HG02943 (cell line): ENCODE results near the gene DDB1.

Source experiments
- ATAC-seq: cut with Tn5 transposase; IDR thresholded peaks from one replicate; pipeline ENCODE4 v1.9.1; 2021; ENCODE audit warnings: mild to moderate bottlenecking, low read depth, moderate library complexity; ENCODE audit not compliant: unreplicated experiment

DDB1 gene

DNA sequence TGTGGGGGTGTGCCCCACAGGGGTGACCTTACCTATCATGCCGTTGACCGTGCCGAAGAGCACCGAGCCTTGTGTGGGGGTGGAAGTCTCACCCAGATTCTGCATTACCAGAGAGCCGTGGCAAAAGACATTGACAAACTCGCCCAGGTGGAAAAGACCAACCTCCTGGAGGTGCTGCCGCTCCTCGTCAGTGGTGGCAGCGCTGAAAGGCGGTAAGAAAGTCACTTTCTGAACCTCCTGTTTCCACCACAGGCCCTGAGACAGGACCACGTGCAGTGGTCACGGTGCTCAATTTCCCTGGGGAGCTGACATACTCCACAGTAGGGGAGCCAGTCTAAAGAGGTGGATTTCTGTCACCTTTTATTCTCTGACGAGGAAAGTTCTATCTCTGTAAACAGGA, 30.4 kb downstream of the DDB1 start:
- ATAC-seq: no peak

- ATAC-seq: no peak
These were observed 34.2 kb downstream of the DDB1 start for GRCh38 chr11:61298663-61299244.

DNA sequence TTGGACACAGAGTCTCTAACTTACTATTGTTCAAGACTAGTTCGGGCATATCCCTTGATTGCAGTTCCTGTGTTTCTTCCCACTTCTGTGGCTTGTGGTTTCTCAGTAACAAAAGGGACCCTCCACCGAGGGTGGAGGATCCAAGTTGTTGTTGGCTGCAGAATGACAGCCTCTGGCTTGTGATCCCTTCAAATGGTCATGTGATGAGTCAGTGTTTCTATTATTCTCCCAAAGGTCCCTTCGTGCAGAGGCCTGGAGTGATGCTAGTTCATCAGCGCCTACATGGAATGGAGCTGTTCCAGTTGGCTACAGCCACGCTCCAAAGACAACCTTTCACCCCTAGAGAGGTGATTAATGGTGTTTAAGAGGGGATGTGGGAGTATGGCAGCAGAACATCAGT, 35.2 kb downstream of the DDB1 start:
- ATAC-seq: no peak

DNA sequence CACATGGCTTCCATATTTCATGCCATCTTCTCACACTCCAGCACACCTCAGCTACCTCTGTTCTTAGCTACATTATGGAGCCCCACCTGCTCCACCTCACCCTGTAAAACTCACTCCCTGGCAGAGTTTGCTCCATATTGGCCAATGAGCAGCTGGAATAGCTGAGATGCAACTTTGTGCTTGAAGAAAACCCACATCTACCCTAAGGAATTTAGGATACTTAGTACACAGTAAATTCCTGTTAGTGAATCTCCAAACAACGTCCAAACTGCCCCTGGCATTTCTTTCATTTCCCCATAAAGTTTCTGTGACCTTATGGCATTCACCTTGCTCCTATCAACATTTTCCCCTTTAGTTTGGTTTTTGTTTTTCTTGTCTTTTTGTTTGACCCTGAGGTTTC, 35.6 kb downstream of the DDB1 start:
- ATAC-seq: no peak

DNA sequence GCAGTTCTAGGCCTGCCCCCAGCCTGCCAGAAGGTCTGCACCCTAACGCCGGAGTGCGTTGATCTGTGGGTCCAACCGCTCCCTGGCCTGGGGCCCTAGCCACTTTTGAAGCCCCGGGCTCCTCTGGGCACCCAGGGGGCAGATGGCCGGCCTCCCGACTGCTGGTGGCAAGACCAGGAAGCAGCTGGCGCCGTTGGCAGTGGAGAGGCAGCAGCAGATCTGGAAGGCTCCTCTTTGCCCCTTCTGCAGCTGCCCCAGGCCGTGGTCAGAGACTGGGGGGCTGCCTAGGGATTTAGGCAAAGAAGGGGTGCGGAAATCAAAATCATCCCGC, 37.3 kb downstream of the DDB1 start:
- no peak for ATAC-seq

- ATAC-seq: peak; percentile 71
These were observed 37.9 kb downstream of the DDB1 start, which contains the start of gene VWCE for GRCh38 chr11:61294717-61295595. Gene VWCE (minus strand): TSS chr11:61295316. CDS start chr11:61295037, 279 bp downstream.

GRCh38 chr11:61293867-61294716, 38.8 kb downstream of the DDB1 start:
- ATAC-seq: peak; percentile 29

DNA sequence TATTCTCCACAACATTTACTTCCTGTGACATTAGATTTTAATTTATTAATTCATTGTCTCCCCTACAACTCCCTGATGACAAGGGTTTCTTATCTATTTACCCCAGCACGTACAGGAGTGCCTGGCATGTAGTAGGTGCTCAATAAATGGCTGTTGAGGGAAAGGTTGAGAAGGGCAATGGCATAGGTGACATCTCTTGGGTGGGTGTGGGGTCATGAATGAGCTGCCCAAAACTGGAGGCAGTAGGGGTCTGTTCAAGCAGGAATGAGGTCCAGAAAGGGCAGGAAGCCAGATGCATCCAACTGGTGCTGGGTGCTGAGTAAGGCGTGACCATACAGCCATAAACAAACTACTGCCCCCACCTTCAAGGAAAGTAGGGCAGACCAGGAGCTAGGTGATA, 40.5 kb downstream of the DDB1 start:
- no peak for ATAC-seq

DNA sequence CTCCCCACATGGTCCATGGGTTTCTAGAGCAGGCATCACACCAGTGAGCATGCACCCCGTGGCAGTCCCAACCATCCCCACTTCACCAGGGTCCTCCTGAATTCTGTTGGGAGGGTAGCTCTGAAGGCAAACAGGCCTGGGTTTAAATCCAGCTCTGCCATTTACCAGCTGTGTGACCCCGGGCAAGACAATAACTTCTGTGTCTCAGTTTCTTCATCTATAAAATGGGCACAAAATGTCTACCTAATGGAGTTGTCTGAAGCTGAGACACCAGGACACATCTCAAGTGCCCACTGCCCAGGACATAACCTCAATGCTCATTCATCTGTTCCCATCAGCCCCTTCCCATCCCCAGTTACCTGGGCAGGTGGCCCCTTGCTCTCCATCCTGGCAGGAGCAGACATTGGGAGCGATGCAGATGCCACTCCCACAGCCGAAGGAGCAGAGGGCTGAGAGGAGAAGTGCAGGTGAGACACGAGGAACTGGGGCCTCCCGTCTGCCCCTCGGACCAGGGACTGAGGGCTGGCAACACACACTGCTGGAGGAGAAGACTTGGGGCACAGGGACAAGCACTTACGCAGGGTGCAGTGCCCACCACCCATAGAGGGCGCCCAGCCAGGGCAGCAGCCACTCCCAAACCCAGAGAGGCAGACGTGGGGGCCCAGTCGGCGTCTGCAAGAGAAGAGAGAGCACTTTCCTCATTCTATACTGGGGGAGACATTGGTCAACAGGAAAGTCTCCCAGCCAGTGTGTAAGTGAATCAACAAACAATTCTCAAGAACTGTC, 41.8 kb downstream of the DDB1 start:
- no peak for ATAC-seq

DNA sequence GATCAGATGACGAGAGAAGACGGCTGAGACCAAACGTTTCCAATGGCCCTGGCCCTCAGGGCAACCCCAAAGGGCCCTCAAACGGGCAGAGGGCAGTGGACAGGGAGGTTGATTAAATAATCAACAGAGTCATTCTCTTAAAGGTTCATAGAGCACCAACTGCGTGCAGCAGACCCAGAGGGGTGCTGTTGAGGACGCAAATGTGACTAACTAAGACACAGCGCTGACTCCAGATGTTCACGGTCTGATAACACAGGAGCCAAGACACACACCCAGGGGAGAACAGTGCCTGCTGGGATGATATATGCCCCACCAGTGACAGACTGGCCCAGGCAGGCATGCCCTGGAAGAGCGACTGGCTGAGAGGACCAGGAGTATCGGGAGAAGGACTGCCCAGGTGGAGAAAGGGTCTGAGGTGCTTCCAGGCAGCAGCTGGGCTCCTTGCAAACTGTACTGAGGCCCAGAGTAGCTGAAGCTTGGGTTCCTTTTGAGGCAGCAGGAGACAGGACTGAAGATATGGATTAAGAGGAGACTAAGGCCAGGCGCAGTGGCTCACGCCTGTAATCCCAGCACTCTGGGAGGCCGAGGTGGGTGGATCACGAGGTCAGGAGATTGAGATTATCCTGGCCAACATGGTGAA, 45.4 kb downstream of the DDB1 start:
- no peak for ATAC-seq

GRCh38 chr11:61283613-61284012, 49.3 kb downstream of the DDB1 start:
- no peak for ATAC-seq

DNA sequence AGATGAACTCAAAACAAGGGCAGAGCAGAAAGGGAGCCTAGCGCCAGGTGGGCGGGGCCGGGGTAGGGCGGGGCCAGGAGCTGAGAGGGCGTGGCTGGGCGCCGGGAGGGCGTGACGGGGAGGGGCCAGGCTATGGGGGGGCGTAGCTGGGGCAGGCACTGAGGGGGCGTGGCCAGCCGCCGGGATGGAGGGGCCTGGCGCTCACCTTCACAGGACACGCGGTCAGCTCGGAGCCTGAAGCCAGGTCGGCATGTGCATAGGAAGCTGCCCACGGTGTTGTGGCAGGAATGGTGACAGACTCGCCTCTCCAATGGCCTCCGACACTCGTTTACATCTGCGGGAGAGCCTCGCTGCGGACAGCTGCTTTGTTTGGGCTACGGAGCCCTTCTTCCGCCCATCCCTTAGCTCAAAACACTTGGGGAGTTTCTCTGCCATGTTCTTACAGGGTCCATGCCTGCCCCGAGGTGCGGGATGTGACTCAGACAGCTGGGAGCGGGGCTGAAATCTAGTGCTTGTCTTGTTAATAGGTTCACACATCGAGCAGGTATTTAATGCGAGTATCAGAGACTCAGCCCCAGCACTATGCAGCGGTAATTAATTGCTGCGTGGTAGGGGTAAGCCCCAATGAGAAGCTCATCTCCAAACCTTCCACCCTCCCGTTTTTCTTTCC, 51.2 kb downstream of the DDB1 start:
- ATAC-seq: no peak

- ATAC-seq: no peak
These were observed 51.9 kb downstream of the DDB1 start for GRCh38 chr11:61280883-61281580.

- ATAC-seq: no peak
These were observed 52.8 kb downstream of the DDB1 start for GRCh38 chr11:61279934-61280659.

DNA sequence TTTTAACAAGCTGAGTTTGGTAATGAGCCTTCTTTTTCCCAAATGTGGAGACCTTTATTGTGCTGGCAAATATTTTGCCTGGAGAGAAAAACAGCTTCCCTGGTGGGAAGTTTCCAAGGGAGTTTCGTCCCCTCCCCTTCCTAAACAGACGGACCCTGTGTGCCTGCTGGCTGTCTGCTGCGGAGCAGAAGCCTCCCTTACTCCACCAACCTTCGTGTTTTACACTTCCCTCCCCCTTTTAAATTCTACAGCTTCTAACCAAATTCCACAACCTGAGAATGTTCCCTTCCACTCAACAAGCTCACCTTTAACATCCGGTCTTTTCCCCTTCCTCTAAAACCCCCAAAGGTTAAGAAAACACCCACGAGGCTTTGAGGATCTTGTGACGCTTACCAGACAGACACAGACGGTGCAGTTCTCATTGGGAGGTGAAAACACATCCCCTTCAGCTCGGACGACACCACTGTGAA, 54.9 kb downstream of the DDB1 start:
- ATAC-seq: no peak

DNA sequence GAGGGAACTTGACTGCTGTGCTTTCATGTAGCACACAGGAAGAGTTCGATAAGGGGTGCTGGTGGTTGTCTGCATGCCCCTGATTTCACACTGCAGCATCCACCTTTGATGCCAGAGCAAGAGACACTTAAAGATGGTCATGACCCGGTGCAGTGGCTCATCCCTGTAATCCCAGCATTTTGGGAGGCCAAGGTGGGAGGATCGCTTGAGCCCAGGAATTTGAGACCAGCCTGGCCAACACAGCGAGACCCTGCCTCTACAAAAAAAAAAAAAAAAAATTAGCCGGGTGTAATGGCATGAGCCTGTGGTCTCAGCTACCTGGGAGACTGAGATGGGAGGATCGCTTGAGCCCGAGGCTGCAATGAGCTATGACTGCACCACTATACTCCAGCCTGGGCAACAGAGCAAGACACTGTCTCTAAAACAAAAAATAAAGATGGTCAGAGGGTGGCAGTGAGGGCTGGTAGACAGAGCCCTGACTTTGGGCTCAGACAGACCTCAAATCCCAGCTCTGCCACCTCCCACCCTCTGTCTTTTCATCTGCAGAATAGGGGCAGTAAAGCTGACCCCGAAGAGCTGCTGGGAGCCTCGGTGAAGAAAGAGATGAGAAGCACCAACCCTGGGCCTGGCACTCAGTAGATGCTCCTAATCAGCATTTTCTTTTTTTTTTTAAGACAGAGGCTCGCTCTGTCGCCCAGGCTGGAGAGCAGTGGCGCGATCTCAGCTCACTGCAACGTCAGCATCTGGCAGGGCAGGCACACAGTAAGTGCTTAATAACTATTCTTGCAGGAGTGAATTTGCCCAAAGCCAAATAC, 55.5 kb downstream of the DDB1 start:
- ATAC-seq: no peak

DNA sequence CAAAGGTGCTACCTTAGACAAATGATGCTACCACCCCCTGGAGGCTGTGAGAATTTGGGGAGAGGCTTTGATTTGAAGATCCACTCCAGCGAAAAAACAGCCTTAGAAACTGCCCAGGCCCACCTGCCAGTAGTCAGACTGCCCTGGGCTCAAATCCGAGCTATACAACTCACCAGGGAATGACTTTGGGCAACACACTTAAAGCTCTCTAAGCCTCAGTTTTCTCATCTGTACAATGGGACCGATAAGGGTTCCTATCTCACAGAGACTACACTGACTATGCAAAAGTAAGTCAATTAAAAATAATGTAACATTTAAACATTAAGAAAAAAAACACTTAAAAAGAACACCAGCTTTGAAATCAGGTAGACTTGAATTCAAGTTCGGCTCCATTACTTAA, 57.7 kb downstream of the DDB1 start:
- no peak for ATAC-seq
